ENCODE data around the gene DOLPP1.
A peak's percentile ranks its signal among the peaks of the same experiment; 100 is the strongest.
"Not testable (repeated sequence)": the region's sequence is repeated elsewhere in the genome, so short reads cannot be mapped to it uniquely, and the experiment has no call there.

DOLPP1 gene

GRCh38 chr9:129095170-129095667 is 14.3 kb downstream of the DOLPP1 start:
- no peak for DNase-seq

- DNase-seq, result no peak
These were observed 15.0 kb downstream of the DOLPP1 start for GRCh38 chr9:129095908-129096307.

- DNase-seq, result no peak
These were observed 16.9 kb downstream of the DOLPP1 start for GRCh38 chr9:129097671-129098306.

GRCh38 chr9:129098328-129098727 is 17.4 kb downstream of the DOLPP1 start:
- DNase-seq, result no peak

GRCh38 chr9:129100383-129101169 is 19.7 kb downstream of the DOLPP1 start:
- DNase-seq, result no peak

GRCh38 chr9:129101279-129101678 is 20.4 kb downstream of the DOLPP1 start:
- DNase-seq, result no peak

GRCh38 chr9:129102095-129102525 is 21.2 kb downstream of the DOLPP1 start:
- DNase-seq, result no peak

GRCh38 chr9:129102791-129103594 is 22.1 kb downstream of the DOLPP1 start:
- peak in 1 of 2 donors; percentile 25 for DNase-seq

GRCh38 chr9:129103595-129103965 is 22.7 kb downstream of the DOLPP1 start:
- DNase-seq, result no peak

GRCh38 chr9:129104051-129104450 is 23.1 kb downstream of the DOLPP1 start:
- no peak for DNase-seq

- DNase-seq, result no peak
These were observed 25.2 kb downstream of the DOLPP1 start for GRCh38 chr9:129105857-129106694.

GRCh38 chr9:129107651-129108050 is 26.7 kb downstream of the DOLPP1 start:
- no peak for DNase-seq

GRCh38 chr9:129108083-129108804 is 27.3 kb downstream of the DOLPP1 start:
- no peak for DNase-seq

- DNase-seq, result no peak
These were observed 28.1 kb downstream of the DOLPP1 start for GRCh38 chr9:129108805-129109536.

- peak; percentile 18 to 30 for DNase-seq
These were observed 28.6 kb downstream of the DOLPP1 start for GRCh38 chr9:129109537-129109903.

- DNase-seq, result peak in 1 of 2 donors; percentile 7
These were observed 29.2 kb downstream of the DOLPP1 start for GRCh38 chr9:129109952-129110739.

- peak; percentile 96 for DNase-seq
These were observed 30.0 kb downstream of the DOLPP1 start, which contains the start of the genes CRAT and PTPA for GRCh38 chr9:129110740-129111527. CRAT (minus strand) TSS chr9:129110793; CDS start chr9:129110509, 284 bp downstream. PTPA (plus strand) TSS chr9:129111415; CDS start chr9:129111601, 186 bp downstream.

- DNase-seq, result peak in 1 of 2 donors; percentile 23
These were observed 30.7 kb downstream of the DOLPP1 start for GRCh38 chr9:129111528-129112151.

- DNase-seq, result not testable (repeated sequence)
These were observed 31.6 kb downstream of the DOLPP1 start for GRCh38 chr9:129112526-129112925.
